A673 (cell line): Measurements from ENCODE around the gene LPAR6. TPM values are rescaled to one million over a fixed set of nuclear protein-coding genes. Genes with fewer than 3 reads are reported as not detected.
A peak's percentile ranks its signal among the peaks of the same experiment; 100 is the strongest.

ENCODE experiments used
- BruUV-seq: library from RNA; stranded (reverse); fragments of 400-500 nt; replicated peaks from 2 replicates; lab custom pipeline; 2021; lab: Mats Ljungman, UMichigan
- CTCF ChIA-PET: fragments of 300-600 bp; sonication (Branson Sonifier 250); formaldehyde crosslinking; loops from one replicate; lab custom pipeline; 2022; ENCODE audit warnings: antibody characterized with exemption; lab: Charles Lee
- POLR2A ChIA-PET: fragments of 300-600 bp; sonication (Branson Sonifier 250); formaldehyde crosslinking; loops from one replicate; lab custom pipeline; 2022; ENCODE audit warnings: antibody characterized with exemption; ENCODE audit not compliant: low non-redundant PET; lab: Charles Lee
- DNase-seq: peaks from one replicate; pipeline ENCODE4 v3.0.0-alpha.2; 2015; ENCODE audit warnings: low spot score
- H3K27ac ChIP-seq: fragments of 200-600 bp; sonication (generic); 2 replicates; pipeline ENCODE4 v1.5.1; 2016; ENCODE audit warnings: mixed run types, low read depth, mild to moderate bottlenecking, mixed read lengths, antibody characterized with exemption, low read length; ENCODE audit not compliant: poor library complexity, severe bottlenecking
- H3K27me3 ChIP-seq: fragments of 200-600 bp; sonication (generic); replicated peaks from 2 replicates; pipeline ENCODE4 v1.6.1; 2017; ENCODE audit warnings: mixed run types, low read depth, mild to moderate bottlenecking, mixed read lengths, antibody characterized with exemption, low read length; ENCODE audit not compliant: insufficient read depth, poor library complexity
- H3K36me3 ChIP-seq: fragments of 200-600 bp; sonication (generic); 2 replicates; pipeline ENCODE4 v1.6.1; 2016; ENCODE audit warnings: mixed run types, mild to moderate bottlenecking, mixed read lengths, antibody characterized with exemption, low read length; ENCODE audit not compliant: insufficient read depth, poor library complexity, severe bottlenecking
- H3K4me1 ChIP-seq: fragments of 200-600 bp; sonication (generic); 2 replicates; pipeline ENCODE4 v1.6.1; 2017; ENCODE audit warnings: mixed run types, mild to moderate bottlenecking, mixed read lengths, antibody characterized with exemption, low read length; ENCODE audit not compliant: insufficient read depth, poor library complexity, severe bottlenecking
- H3K4me3 ChIP-seq: fragments of 200-600 bp; sonication (generic); 2 replicates; pipeline ENCODE4 v1.5.1; 2016; ENCODE audit warnings: low read depth, mixed run types, mild to moderate bottlenecking, mixed read lengths, low read length; ENCODE audit not compliant: poor library complexity, severe bottlenecking
- H3K9me3 ChIP-seq: fragments of 200-600 bp; sonication (generic); 2 replicates; pipeline ENCODE4 v1.6.1; 2016; ENCODE audit warnings: mixed run types, low read depth, mild to moderate bottlenecking, mixed read lengths, antibody characterized with exemption, low read length; ENCODE audit not compliant: poor library complexity, severe bottlenecking
- EZH2 ChIP-seq: fragments of 200-600 bp; sonication (generic); IDR thresholded peaks from 2 replicates; pipeline ENCODE4 v1.6.1; 2017; ENCODE audit warnings: borderline replicate concordance, low read depth, mild to moderate bottlenecking, mixed read lengths, antibody characterized with exemption, low read length; ENCODE audit not compliant: poor library complexity, severe bottlenecking
- intact Hi-C: fragments of 100-400 bp; cut with micrococcal nuclease; formaldehyde crosslinking; loops from one replicate; pipeline ENCODE4 v1.10.0; 2022; ENCODE audit not compliant: unreplicated experiment
- total RNA-seq: library from RNA; stranded (reverse); gene quantifications from 2 replicates; pipeline ENCODE4 v1.2.3, GENCODE V29; 2021
- TF ChIP-seq, protein P1 (sequence below): fragments of 300-800, 200-600 bp; sonication (generic); conservative IDR thresholded peaks from 2 replicates; pipeline ENCODE4 v1.5.1; 2017; ENCODE audit warnings: low read depth, mild to moderate bottlenecking, antibody characterized with exemption, low read length, moderate library complexity, mixed read lengths

LPAR6 gene
- total RNA-seq, 1 experiment from 2014 or later = 6.7 TPM

DNA sequence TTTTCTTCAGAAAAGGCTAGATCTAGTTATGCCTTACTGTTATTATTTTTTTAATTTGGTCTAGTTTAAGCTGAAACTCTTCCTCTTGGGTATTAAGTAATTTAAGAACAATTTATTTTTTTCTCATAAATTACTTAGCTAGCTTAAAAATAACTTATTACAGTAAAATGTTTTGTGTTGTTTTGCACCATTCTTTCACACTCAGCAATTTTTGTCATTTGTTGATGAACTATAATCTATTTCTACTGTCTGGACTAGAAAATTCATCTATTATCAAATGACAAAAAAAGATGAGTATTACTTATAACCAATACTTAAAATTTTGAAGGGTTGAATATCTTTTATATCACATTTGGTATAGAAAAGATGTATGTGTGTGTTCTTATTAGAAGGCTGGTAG lies 1.6 kb upstream of the LPAR6 start:
- ChIA-PET CTCF (interaction anchor here (0.7 kb wide), 1 partner anchor 165 kb away, joined by 3 read pairs; no protein-coding TSS in a partner anchor), POLR2A (no interaction called here)
- H3K27me3 ChIP-seq = no peaks in the 10 kb centered on the region
- H3K9me3 ChIP-seq = no peaks in the 10 kb centered on the region
- no peak for TF ChIP-seq EZH2
- TF ChIP-seq, protein P1, sequence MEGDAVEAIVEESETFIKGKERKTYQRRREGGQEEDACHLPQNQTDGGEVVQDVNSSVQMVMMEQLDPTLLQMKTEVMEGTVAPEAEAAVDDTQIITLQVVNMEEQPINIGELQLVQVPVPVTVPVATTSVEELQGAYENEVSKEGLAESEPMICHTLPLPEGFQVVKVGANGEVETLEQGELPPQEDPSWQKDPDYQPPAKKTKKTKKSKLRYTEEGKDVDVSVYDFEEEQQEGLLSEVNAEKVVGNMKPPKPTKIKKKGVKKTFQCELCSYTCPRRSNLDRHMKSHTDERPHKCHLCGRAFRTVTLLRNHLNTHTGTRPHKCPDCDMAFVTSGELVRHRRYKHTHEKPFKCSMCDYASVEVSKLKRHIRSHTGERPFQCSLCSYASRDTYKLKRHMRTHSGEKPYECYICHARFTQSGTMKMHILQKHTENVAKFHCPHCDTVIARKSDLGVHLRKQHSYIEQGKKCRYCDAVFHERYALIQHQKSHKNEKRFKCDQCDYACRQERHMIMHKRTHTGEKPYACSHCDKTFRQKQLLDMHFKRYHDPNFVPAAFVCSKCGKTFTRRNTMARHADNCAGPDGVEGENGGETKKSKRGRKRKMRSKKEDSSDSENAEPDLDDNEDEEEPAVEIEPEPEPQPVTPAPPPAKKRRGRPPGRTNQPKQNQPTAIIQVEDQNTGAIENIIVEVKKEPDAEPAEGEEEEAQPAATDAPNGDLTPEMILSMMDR = no peak
- intact Hi-C loops = no loop called here
- peaks cover 13% of the 10 kb centered on the region for H3K4me1 ChIP-seq
- BruUV-seq = no TSS peak
- peaks cover 3% of the 10 kb centered on the region for H3K36me3 ChIP-seq
- no peak for DNase-seq
- no peak overlapping the region for H3K4me3 ChIP-seq
- H3K27ac ChIP-seq = no peak overlapping the region

DNA sequence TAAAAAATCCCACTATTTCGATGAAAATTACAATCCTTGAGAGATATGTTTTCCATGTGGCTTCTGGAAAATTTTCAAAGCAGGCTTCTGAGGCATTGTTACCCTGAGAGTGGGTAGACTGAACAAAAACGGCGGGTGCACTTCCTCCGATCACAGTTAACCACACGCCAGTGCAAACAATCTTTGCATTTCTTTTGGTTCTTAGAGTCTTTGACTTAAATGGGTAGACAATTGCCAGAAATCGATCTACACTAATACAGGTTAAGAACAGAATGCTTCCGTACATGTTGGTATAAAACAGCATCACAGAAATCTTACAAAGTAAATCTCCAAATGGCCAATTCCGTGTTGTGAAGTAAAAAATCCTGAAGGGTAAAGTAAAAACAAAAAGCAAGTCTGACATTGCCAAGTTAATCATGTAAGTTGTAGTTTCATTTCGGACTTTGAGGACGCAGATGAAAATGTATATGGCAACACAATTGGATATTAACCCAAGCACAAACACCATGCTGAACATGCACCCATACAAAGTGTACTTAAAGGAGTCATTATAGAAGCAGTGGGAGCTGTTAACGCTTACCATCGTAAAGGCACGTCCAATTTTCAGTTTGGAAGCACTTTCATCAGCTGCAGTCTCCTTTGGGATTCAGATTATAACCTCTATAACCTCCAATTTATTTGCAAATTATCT lies 927 bp downstream of the LPAR6 start:
- intact Hi-C loops = no loop called here
- DNase-seq = peak; percentile 49
- Histone ChIP-seq H3K4me3 (peak overlapping the region; percentile 55), H3K36me3 (peaks cover 3% of the 10 kb centered on the region), H3K9me3 (no peaks in the 10 kb centered on the region), H3K27ac (peak overlapping the region; percentile 84), H3K27me3 (no peaks in the 10 kb centered on the region), H3K4me1 (peaks cover 13% of the 10 kb centered on the region)
- no TSS peak for BruUV-seq
- TF ChIP-seq, protein P1 = no peak
- TF ChIP-seq EZH2 = no peak
- ChIA-PET POLR2A (no interaction called here), CTCF (no interaction called here)

DNA sequence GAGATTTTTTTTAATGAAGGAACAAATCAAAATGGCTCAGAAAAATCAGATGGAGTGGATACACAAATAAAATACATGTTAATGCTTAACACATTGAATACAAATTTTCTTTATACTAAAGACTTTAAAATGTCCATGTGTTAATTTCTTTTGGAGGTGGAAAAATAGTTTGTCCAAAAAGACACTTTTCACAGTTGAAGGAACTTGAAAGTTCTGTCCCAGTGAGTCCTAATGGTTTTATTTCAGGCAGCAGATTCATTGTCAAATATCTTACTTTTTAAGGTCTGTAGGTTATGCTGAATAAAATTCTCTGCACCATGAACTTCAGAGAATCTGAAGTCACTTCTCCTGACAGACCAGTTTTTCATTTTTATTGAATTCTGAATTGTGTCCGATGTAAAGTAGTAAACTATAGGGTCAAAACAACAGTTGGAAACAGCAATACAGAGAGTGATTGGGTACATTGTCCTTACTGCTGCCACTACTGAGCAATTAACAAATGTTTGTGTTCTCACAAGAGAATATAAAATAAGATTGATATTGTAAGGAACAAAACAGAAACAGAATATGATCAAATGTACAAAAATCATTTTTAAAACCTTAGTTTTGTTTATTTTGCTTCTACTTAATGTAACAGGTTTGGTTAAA lies 1.6 kb downstream of the LPAR6 start:
- peak; percentile 9 for DNase-seq
- H3K9me3 ChIP-seq = no peaks in the 10 kb centered on the region
- peaks cover 3% of the 10 kb centered on the region for H3K36me3 ChIP-seq
- intact Hi-C loops = no loop called here
- CTCF ChIA-PET = no interaction called here
- no TSS peak for BruUV-seq
- H3K27me3 ChIP-seq = no peaks in the 10 kb centered on the region
- H3K4me1 ChIP-seq = peaks cover 13% of the 10 kb centered on the region
- TF ChIP-seq, protein P1 = no peak
- no peak for TF ChIP-seq EZH2
- H3K4me3 ChIP-seq = peak overlapping the region; percentile 55
- POLR2A ChIA-PET = no interaction called here
- peak overlapping the region; percentile 84 for H3K27ac ChIP-seq
